ENCODE measurements around the gene PALS1. TPM values are rescaled to one million over a fixed set of nuclear protein-coding genes. Genes with fewer than 3 reads are reported as not detected.

The PALS1 gene
- total and polyA plus RNA-seq, 4 donors, result 7.4 to 26.8 (median 17.6) TPM

DNA sequence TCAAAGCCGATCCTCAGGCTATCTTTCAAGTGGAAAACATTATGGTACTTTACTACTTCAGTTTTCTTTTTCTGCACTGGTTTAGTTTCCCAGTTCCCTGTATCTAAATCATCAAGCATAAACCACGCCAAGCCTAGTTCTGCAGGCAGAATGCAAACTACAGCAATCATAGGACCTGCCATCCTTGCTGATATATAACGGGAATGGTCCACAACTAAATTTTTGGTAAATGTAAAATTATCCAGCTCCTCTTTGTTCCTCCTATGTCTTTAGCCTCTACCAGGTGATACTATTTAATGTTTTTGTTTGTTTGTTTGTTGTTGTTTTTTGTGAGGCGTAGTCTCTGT, 19.3 kb upstream of the PALS1 start:
- Histone ChIP-seq H3K27me3 (ENCODE audit: control insufficient read depth in 1 of 2, insufficient read depth in 2 of 2, low read length in 1 of 2) (no peaks in the 10 kb centered on the region), H3K4me3 (ENCODE audit: low read length in 2 of 2) (no peak overlapping the region), H3K9me3 (ENCODE audit: control insufficient read depth, low read length) (no peaks in the 10 kb centered on the region), H3K4me1 (ENCODE audit: control insufficient read depth in 1 of 2, insufficient read depth in 2 of 2, low read length in 2 of 2) (no peaks in the 10 kb centered on the region), H3K36me3 (ENCODE audit: control insufficient read depth in 1 of 2, insufficient read depth in 2 of 2, low read length in 1 of 2) (no peaks in the 10 kb centered on the region), H3K27ac (ENCODE audit: low read depth in 1 of 2, low read length in 2 of 2) (no peak overlapping the region)
- intact Hi-C loops (cut with DNase I), result no loop called here
- DNase-seq (no peak), ATAC-seq (ENCODE audit: low FRiP score) (no peak)
- 82 to 84% methylated on average over 4 of the region's 4 CpGs for WGBS, 2 donors

- no peak overlapping the region for H3K27ac ChIP-seq (ENCODE audit: low read depth in 1 of 2, low read length in 2 of 2)
- WGBS, 2 donors, result 81 to 83% methylated on average over 4 of the region's 4 CpGs
- no peaks in the 10 kb centered on the region for H3K4me1 ChIP-seq (ENCODE audit: control insufficient read depth in 1 of 2, insufficient read depth in 2 of 2, low read length in 2 of 2)
- ATAC-seq (ENCODE audit: low FRiP score) (no peak), DNase-seq (no peak)
- H3K36me3 ChIP-seq (ENCODE audit: control insufficient read depth in 1 of 2, insufficient read depth in 2 of 2, low read length in 1 of 2), result no peaks in the 10 kb centered on the region
- intact Hi-C loops (cut with DNase I), result no loop called here
- no peaks in the 10 kb centered on the region for H3K27me3 ChIP-seq (ENCODE audit: control insufficient read depth in 1 of 2, insufficient read depth in 2 of 2, low read length in 1 of 2)
- H3K4me3 ChIP-seq (ENCODE audit: low read length in 2 of 2), result no peak overlapping the region
- H3K9me3 ChIP-seq (ENCODE audit: control insufficient read depth, low read length), result no peaks in the 10 kb centered on the region
These were observed 15.7 kb upstream of the PALS1 start for GRCh38 chr14:67225523-67225922.

DNA sequence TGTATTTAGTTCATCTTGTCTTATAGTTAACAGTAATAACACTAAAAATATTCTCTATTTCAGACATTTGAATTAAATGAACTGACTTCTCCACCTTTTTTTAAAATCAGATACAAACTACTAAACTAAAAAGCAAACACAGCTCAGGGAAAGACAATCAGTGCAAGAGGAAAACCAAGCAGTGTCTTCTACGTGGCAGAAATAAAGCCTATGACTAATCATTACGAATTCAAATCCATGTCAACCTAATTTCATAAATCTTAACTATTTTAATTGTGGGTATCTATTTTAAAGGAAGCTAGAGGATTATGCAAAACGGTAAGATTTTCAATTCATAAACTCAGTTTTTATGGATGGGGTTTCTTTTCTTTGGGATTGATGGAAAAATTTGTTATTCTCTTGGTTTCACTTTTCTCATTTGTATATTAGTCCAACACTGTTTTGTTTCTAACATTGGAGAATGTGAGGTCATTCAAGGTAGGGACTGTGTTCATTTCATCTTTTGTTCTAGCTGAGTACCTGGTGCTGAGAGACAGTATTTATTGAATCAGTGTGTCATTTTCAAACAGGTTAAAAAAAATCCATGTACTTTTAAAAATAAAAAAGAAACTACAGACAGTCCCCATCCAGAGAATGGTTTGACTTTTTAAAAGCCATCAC, 12.8 kb upstream of the PALS1 start:
- Histone ChIP-seq H3K4me1 (ENCODE audit: control insufficient read depth in 1 of 2, insufficient read depth in 2 of 2, low read length in 2 of 2) (no peaks in the 10 kb centered on the region), H3K27ac (ENCODE audit: low read depth in 1 of 2, low read length in 2 of 2) (no peak overlapping the region), H3K36me3 (ENCODE audit: control insufficient read depth in 1 of 2, insufficient read depth in 2 of 2, low read length in 1 of 2) (no peaks in the 10 kb centered on the region), H3K4me3 (ENCODE audit: low read length in 2 of 2) (no peak overlapping the region), H3K9me3 (ENCODE audit: control insufficient read depth, low read length) (no peaks in the 10 kb centered on the region), H3K27me3 (ENCODE audit: control insufficient read depth in 1 of 2, insufficient read depth in 2 of 2, low read length in 1 of 2) (no peaks in the 10 kb centered on the region)
- ATAC-seq (ENCODE audit: low FRiP score) (no peak), DNase-seq (no peak)
- 88 to 89% methylated on average over 3 of the region's 3 CpGs for WGBS, 2 donors
- intact Hi-C loops (cut with DNase I), result no loop called here

GRCh38 chr14:67232066-67232465, 9.2 kb upstream of the PALS1 start:
- no peaks in the 10 kb centered on the region for H3K27me3 ChIP-seq (ENCODE audit: control insufficient read depth in 1 of 2, insufficient read depth in 2 of 2, low read length in 1 of 2)
- 88 to 90% methylated on average over 2 of the region's 2 CpGs for WGBS, 2 donors
- no peak for ATAC-seq (ENCODE audit: low FRiP score)

GRCh38 chr14:67232621-67233020, 8.6 kb upstream of the PALS1 start:
- intact Hi-C loops (cut with DNase I), result no loop called here
- H3K27ac ChIP-seq (ENCODE audit: low read depth in 1 of 2, low read length in 2 of 2), result no peak overlapping the region
- 23 to 38% methylated on average over 2 of the region's 2 CpGs for WGBS, 2 donors

More at GRCh38 chr14:67232066-67232465, 9.2 kb upstream of the PALS1 start:
- no peaks in the 10 kb centered on the region for H3K9me3 ChIP-seq (ENCODE audit: control insufficient read depth, low read length)
- no peaks in the 10 kb centered on the region for H3K4me1 ChIP-seq (ENCODE audit: control insufficient read depth in 1 of 2, insufficient read depth in 2 of 2, low read length in 2 of 2)
- H3K36me3 ChIP-seq (ENCODE audit: control insufficient read depth in 1 of 2, insufficient read depth in 2 of 2, low read length in 1 of 2), result no peaks in the 10 kb centered on the region
- intact Hi-C loops (cut with DNase I), result no loop called here
- H3K27ac ChIP-seq (ENCODE audit: low read depth in 1 of 2, low read length in 2 of 2), result no peak overlapping the region
- DNase-seq, result no peak
- no peak overlapping the region for H3K4me3 ChIP-seq (ENCODE audit: low read length in 2 of 2)

GRCh38 chr14:67237591-67237990, 3.6 kb upstream of the PALS1 start:
- H3K4me3 ChIP-seq (ENCODE audit: low read length in 2 of 2), result no peak overlapping the region
- no peaks in the 10 kb centered on the region for H3K36me3 ChIP-seq (ENCODE audit: control insufficient read depth in 1 of 2, insufficient read depth in 2 of 2, low read length in 1 of 2)
- no peaks in the 10 kb centered on the region for H3K9me3 ChIP-seq (ENCODE audit: control insufficient read depth, low read length)
- H3K4me1 ChIP-seq (ENCODE audit: control insufficient read depth in 1 of 2, insufficient read depth in 2 of 2, low read length in 2 of 2), result no peaks in the 10 kb centered on the region
- H3K27me3 ChIP-seq (ENCODE audit: control insufficient read depth in 1 of 2, insufficient read depth in 2 of 2, low read length in 1 of 2), result no peaks in the 10 kb centered on the region
- no peak overlapping the region for H3K27ac ChIP-seq (ENCODE audit: low read depth in 1 of 2, low read length in 2 of 2)
- intact Hi-C loops (cut with DNase I), result loop anchor here in 1 of 2 donors (5.0 kb wide), 1 partner anchor 40 kb away; no protein-coding TSS in a partner anchor
- 60 to 62% methylated on average over 1 of the region's 1 CpG for WGBS, 2 donors
- ATAC-seq (ENCODE audit: low FRiP score) (no peak), DNase-seq (no peak)

More at GRCh38 chr14:67232621-67233020, 8.6 kb upstream of the PALS1 start:
- H3K9me3 ChIP-seq (ENCODE audit: control insufficient read depth, low read length), result no peaks in the 10 kb centered on the region
- no peaks in the 10 kb centered on the region for H3K27me3 ChIP-seq (ENCODE audit: control insufficient read depth in 1 of 2, insufficient read depth in 2 of 2, low read length in 1 of 2)
- no peaks in the 10 kb centered on the region for H3K4me1 ChIP-seq (ENCODE audit: control insufficient read depth in 1 of 2, insufficient read depth in 2 of 2, low read length in 2 of 2)
- DNase-seq (no peak), ATAC-seq (ENCODE audit: low FRiP score) (no peak)
- H3K36me3 ChIP-seq (ENCODE audit: control insufficient read depth in 1 of 2, insufficient read depth in 2 of 2, low read length in 1 of 2), result no peaks in the 10 kb centered on the region
- H3K4me3 ChIP-seq (ENCODE audit: low read length in 2 of 2), result no peak overlapping the region

DNA sequence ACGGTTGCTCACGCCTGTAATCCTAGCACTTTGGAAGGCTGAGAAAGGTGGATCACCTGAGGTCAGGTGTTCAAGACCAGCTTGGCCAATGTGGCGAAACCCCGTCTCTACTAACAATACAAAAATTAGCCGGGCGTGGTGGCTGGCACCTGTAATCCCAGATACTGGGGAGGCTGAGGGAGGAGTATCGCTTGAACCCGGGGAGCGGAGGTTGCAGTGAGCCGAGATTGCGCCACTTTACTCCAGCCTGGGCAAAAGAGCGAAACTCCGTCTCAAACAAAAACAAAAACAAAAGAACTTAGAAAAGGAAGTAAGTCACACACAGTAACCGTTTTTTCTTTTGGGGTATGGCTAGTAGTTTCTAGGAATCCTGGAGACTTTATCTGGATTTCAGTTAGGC, 1.7 kb upstream of the PALS1 start:
- no peaks in the 10 kb centered on the region for H3K9me3 ChIP-seq (ENCODE audit: control insufficient read depth, low read length)
- H3K4me3 ChIP-seq (ENCODE audit: low read length in 2 of 2), result no peak overlapping the region
- no peaks in the 10 kb centered on the region for H3K36me3 ChIP-seq (ENCODE audit: control insufficient read depth in 1 of 2, insufficient read depth in 2 of 2, low read length in 1 of 2)
- DNase-seq (no peak), ATAC-seq (ENCODE audit: low FRiP score) (no peak)
- 90 to 93% methylated on average over 14 of the region's 14 CpGs for WGBS, 2 donors
- intact Hi-C loops (cut with DNase I), result loop anchor here in 1 of 2 donors (5.0 kb wide), 1 partner anchor 38 kb away; no protein-coding TSS in a partner anchor
- no peak overlapping the region for H3K27ac ChIP-seq (ENCODE audit: low read depth in 1 of 2, low read length in 2 of 2)
- H3K27me3 ChIP-seq (ENCODE audit: control insufficient read depth in 1 of 2, insufficient read depth in 2 of 2, low read length in 1 of 2), result no peaks in the 10 kb centered on the region
- H3K4me1 ChIP-seq (ENCODE audit: control insufficient read depth in 1 of 2, insufficient read depth in 2 of 2, low read length in 2 of 2), result no peaks in the 10 kb centered on the region

- ATAC-seq (ENCODE audit: low FRiP score), result peak; percentile 69
These were observed 885 bp upstream of the PALS1 start for GRCh38 chr14:67240168-67240932.

More at GRCh38 chr14:67240168-67240932, 885 bp upstream of the PALS1 start:
- Histone ChIP-seq H3K36me3 (ENCODE audit: control insufficient read depth in 1 of 2, insufficient read depth in 2 of 2, low read length in 1 of 2) (no peaks in the 10 kb centered on the region), H3K4me1 (ENCODE audit: control insufficient read depth in 1 of 2, insufficient read depth in 2 of 2, low read length in 2 of 2) (no peaks in the 10 kb centered on the region), H3K9me3 (ENCODE audit: control insufficient read depth, low read length) (no peaks in the 10 kb centered on the region), H3K27ac (ENCODE audit: low read depth in 1 of 2, low read length in 2 of 2) (peak overlapping the region in 1 of 2 donors; percentile 74), H3K4me3 (ENCODE audit: low read length in 2 of 2) (peak overlapping the region; percentile 39 to 45), H3K27me3 (ENCODE audit: control insufficient read depth in 1 of 2, insufficient read depth in 2 of 2, low read length in 1 of 2) (no peaks in the 10 kb centered on the region)
- WGBS, 2 donors, result 12% methylated on average over 23 of the region's 23 CpGs
- intact Hi-C loops (cut with DNase I), result loop anchor here (5.0 to 10.0 kb wide), 3 partner anchors 56 to 728 kb away; partner anchors contain the start of genes EIF2S1 (in 1 of the 2) and GARIN2 (in 1 of the 2)
- peak; percentile 76 to 86 for DNase-seq

Data from aorta (tissue), 5 donors.